Cardiac atrium fibroblast (primary cell): Measurements from ENCODE around the gene ESRRG. TPM values are rescaled to one million over a fixed set of nuclear protein-coding genes. Genes with fewer than 3 reads are reported as not detected.

ENCODE experiments used
- total RNA-seq: library from RNA; depleted of rRNA; stranded (reverse); fragments of >200 nt; gene quantifications from 2 replicates; pipeline ENCODE4 v1.2.3, GENCODE V29; 2015

The ESRRG gene
- not detected in 2 replicates for total RNA-seq

DNA sequence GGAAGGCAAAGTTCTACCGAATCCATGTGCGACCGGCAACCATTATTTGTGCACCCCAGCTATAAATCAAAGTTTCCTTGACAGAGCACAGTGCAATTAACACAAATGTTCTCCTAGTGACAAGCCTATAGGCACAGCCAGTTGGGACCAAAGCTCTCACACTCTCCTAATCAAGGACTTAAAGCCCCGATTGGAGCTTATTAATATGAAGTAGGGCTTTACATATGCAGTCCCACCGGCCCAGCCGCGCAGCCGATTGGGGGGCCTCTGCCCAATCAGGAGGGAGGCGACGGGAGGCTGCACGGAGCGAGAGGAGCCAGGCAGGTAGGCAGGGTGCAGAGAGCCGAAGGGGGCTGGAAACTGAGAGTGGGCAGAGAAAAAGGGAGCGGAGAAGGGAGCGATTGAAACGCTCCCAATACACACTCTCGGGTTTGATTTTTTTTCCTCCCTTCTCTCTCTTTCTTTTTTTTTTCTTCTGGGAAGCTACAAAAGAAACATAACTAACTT, at the start of gene ESRRG:
ESRRG (minus strand) TSS at position 156 of the 507 bp plus-strand sequence; CDS start at position 26, 130 bp downstream.

